ENCODE measurements around the gene CLSTN3. TPM values are rescaled to one million over a fixed set of nuclear protein-coding genes. Genes with fewer than 3 reads are reported as not detected.
A peak's percentile ranks its signal among the peaks of the same experiment; 100 is the strongest.

The CLSTN3 gene
- 5.2 and 6.4 TPM in 2 replicates for total RNA-seq (2014; rRNA removed; shearing (Covaris generic))
- polyA plus RNA-seq (2014; cell fraction: nucleus; rRNA removed) = 24.2 and 51.9 TPM in 2 replicates

DNA sequence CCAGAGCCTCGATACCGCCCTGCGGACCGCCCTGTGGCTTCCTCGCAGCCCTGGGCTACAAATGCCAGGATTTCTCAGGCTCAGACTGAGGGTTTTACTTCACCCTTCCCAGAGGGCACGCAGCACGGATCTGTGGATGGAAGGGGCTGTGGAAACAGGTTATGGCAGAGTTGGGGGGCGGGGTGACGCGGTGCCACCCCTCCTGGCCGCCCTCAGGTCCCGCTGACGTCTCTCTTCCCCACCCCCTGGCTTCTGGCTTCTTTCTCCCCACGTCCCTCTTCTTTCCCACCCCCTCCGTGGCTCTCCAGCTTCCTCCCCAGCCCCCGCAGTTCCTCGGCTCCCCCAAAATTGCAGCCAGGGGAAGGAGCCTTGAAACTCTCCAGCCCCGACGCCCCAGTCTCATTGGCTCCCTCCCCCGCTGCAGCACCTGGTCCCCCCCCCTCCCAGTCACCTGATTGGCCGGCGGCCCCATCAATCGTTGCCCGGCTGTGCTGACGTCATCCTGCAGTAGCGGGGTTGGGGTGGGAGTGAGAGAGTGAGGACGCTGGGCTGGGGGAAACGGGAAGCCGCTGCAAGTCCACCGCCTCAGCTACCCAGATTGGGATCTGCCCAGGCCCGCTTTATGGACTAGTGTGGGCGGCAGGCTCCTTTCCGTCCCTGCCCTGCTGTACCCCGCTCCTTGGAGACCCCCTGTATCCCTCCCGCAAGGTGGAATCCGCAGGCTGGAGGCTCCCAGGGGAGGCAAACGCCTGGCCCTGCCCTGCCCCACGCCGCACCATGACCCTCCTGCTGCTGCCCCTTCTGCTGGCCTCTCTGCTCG, at the start of gene CLSTN3:
CLSTN3 (plus strand) TSS at position 500 of the 820 bp plus-strand sequence; CDS start at position 778, 278 bp downstream.
- DNase-seq (ENCODE audit: extremely low read depth, low read depth) = no peak

DNA sequence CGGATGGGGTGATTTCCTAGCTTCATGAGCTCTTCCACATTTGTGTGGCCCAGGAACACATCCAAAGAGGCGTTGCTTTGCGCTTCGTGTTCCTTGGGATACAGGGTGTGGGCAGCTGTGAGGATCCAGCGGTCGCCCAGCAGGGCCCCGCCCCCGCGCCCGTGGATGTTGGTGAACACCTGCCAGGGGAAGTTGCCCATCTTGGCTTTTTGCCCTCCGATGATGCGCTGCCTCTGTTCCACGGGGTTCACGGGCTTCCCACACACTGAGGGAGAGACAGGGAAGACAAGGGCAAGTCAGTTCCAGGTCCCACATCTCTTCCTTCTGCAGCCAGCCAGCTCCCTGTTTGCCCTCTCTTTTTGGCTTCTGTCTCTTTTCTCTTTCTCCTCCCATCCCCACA, 49.1 kb upstream of the CLSTN3 start:
- DNase-seq (ENCODE audit: extremely low read depth, low read depth) = no peak

DNA sequence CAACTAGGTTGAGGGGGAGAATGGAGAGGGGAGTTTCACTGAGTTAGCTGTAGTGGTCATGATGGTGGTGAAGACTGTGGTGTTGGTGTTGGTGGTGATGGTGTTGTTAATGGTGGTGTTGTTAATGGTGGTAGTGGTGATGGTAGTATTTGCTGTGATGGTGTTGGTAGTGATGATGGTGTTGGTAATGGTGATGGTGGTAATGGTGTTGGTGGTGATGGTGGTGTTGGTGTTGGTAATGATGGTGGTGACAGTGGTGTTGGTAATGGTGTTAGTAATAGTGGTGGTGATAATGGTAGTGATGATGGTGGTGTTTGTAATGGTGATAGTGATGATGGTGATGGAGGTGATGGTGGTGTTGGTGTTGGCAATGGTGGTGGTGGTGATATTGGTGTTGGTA, 47.0 kb upstream of the CLSTN3 start:
- no peak for DNase-seq (ENCODE audit: extremely low read depth, low read depth)

DNA sequence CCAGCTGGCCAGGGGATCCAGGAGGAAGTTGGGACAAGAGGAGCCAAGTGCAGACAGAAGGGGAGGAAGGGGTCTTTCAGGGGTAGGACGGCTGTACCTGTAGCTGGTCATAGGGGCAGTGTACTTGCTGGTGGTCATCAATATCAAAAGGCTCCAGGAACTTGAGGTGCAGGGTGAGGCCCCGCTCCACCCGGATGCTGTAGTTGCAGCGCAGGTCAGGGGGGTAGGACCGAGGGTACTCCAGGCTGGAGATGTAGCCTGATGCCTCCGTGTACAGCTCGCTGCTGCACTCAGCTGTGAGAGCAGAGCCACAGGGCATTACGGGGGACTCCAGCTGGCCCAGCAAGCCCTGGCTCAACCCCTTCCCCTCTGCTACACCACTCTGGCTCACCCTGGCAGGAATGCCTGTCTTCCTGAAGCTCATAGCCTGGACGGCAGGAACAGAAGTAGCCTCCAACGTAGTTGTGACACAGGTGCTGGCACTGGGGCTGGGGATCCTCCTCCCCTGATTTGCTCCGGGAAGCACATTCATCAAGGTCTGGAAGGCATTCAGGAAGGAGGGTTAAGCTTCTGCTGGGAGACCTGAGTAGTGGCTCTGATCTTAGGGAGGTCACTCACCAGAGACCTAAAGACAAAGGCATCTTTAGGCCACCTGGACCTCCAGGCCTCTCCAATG, 40.8 kb upstream of the CLSTN3 start:
- no peak for DNase-seq (ENCODE audit: extremely low read depth, low read depth)

DNA sequence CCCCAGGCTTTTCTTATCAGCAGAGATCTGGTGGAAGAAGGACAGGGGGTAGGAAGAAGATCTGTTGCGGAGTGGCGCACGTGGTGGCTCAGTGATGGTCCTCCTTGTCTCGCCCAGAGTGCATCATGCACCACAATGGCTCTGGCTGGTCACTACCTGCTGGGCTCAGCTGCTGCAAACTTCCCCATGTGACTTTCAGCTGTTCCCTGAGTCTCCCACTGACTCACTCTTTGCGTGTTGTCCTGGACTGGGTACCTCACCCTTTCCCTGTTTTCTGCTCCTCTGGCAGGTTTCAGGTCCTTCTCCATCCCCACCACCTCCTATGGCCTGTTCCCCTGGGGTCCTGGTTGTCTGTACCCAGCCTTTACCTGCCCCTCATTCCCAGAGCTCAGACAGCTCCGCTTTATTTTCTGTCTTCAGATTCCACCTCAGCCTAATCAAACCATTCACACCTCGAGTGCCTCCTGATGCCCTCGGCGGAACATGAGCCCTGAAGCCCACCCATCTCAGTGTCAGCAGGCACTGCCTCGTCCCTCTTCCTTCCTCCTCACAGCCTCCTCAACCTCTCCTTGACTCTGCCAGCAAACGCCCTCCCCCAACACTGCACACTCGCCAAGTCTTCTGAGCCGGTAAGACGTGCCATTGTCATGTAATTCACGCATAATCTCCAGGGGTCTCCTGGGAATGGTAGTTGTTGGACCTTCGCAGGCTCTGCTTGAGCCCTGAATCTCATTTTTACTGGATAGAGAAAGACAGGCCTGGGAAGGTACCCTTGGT, 39.8 kb upstream of the CLSTN3 start:
- DNase-seq (ENCODE audit: extremely low read depth, low read depth) = no peak

DNA sequence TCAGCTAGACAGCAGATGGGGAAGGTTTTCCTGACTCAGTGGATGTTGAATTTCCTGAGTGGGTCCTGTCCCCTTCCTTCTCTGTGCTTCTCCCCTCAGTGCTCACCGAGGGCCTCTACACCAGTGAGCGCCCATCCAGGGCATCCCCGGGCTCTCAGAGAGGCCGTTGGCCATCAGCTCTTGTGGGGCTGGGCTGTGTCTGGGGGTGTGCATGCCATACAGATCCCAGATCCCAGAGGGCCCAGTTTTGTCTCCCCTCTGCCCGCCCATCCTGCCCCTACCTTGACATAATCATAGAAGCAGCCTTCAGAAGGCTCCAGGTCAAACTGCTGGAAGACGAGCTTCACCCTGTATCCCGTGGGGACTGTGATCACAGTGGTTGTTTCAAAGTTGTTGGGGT, 39.0 kb upstream of the CLSTN3 start:
- no peak for DNase-seq (ENCODE audit: extremely low read depth, low read depth)

DNA sequence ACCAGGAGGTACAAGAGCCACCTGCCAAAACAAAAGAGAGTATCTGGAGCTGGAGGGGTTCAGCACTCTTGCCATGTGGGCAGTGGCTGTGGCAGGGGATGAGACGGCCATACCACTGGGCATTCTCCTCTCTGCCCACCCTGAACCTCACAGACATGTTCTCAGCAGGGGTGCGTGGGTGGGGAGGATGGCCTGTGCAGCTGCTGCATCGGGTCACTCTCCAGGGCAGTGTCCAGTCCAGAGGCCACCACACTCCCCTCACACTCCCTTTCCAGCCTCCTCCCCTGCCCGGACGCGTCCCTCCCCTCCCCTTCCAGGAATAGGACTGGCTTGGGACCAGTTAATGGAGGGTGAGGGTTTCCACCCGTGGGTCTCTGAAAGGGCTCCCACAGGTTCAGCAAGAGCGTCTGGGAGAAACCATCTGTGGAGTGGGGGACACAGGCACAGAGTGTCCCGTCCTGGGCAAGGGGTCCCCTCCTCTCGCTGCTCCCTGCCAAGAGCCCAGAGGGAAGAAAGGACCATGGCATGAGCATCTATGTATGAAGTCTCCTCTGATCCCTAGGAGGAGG, 38.4 kb upstream of the CLSTN3 start:
- no peak for DNase-seq (ENCODE audit: extremely low read depth, low read depth)

DNA sequence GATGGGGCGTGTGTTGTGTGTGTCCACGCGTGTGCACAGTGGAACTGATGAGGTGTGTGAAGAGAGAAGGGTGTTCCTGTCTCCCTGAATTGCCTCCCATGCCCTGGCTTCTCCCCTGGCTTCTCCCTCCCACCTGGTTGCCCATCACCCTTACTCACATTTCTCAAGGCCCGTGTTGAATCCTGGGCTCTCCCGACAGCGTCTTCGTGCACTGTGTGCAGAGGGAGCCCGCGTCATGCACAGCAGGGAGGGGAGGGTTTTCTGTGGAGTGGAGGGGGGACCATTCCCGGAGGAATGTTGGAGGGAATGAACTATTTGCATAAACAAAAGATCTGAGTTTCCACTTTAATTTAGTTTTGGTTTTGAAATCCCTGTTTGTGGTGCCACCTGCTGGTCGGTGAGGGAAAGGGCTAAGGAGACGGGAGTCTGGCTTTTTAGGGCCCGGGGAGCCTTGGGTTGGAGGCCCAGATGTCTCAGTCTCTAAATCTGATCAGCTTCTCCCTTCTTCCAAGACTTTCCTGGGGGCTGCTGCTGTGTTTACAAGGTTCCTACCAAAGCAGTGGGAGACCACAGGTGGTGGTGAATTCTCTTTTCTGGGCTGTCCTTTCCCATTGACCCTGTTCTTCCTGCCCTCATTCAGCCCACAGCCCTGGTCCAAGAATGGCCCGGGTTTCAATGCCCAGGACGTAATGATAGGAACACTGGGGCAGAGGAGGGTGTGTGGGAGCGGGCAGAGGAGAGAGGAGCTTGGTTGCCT, 37.8 kb upstream of the CLSTN3 start, which contains the start of gene C1R:
C1R (minus strand) TSS at position 217 of the 757 bp plus-strand sequence; CDS start at position 160, 57 bp downstream.
- peak; percentile 33 for DNase-seq (ENCODE audit: extremely low read depth, low read depth)

DNA sequence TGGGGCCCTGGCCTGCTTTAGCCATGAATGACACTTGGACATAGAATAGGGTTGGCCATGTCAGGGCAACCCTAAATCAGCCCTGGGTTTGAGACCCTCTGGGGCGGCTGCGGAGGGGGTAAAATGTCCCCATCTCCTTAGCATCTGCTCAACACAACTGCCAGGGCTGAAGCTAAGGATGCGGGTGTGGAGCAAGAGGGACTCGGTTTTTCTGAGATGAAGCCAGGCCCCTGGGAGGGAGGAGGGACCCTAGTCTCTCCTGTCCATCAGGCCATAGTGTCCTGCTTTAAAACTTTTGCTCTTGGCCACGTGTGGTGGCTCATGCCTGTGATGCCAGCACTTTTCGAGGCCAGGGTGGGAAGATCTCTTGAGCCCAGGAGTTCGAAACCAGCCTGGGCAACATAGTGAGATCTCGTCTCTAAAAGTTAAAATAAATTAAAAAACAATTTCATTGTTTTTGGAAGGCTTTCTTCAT, 37.1 kb upstream of the CLSTN3 start:
- no peak for DNase-seq (ENCODE audit: extremely low read depth, low read depth)

DNA sequence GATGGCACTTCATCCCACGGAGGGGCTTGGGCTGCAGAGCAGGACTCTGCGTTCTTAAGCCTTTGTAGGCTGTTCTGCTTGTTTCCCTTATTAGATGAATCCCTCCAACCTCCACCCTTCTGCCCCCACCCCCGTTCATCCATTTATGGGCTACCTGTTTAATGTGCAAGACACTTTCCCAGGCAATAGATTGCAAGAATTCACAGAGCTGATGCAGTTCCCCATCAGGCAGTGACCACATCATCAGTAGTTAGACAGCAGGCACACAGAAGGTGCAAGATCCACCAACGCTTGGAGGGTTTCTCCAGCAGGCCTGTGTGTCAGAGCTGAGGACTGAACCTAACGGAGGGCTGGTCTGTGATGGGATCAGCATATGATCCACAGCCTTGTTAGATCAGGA, 36.7 kb upstream of the CLSTN3 start:
- no peak for DNase-seq (ENCODE audit: extremely low read depth, low read depth)

DNA sequence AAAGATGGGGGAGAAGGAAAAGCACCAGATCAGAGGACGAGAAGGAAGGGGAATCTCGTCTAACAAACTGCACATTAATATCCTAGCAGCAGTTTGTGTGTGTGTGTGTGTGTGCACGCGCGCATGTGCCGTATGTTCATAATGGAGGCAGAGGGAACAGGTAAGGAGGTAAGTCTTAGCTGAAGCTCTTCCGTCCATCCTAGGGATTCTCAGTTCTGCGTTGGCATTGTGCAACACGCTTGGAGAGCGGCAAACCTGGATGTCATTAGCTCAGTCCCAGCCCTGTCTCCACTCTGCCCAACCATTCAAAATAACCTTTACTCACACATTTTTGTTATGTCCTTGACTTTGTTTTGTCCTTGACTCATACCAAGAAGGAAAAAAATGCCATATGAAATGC, 36.3 kb upstream of the CLSTN3 start:
- no peak for DNase-seq (ENCODE audit: extremely low read depth, low read depth)

DNA sequence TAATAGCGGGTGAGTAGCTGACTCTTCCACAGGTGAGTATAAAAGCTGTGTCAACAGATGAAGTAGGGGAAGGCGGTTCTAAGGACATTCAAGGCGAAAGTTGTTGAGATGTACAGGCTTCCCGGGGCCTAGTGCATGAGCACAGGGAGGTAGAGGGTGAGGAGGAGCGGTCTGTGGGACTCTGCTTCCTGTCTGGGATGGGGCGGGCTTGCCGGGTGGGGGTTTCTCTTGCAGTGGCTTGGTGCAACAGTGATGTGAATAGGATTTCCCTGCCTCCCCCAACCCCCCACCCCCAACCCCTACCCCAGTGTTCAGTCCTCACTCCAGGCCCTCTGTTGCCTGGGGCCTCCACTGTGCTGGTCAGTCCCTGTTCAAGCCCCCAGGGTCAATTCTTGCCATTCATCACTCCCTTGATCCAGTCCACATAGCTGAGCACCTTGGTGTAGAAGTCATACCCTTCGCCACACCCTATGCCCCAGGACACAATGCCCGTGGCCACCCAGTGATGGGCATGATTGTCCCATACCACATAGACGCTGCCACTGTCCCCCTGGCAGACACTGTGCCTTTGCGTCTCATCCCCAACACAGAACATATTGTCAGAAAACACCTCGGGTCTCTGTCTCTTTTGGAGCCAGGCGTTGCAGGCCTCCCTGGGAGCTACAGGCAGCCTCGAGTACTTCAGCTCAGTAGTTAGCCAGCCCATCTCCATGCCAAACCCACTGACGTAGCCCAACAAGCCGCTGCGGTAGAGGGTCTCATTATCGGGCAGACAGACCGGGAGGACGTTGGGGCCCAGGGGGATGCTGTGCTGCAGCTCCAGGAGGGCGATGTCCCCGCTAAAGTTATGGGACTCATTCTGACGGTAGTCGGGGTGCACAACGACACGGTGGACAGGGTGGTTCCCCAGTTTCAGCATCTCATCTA, 33.9 kb upstream of the CLSTN3 start:
- no peak for DNase-seq (ENCODE audit: extremely low read depth, low read depth)

DNA sequence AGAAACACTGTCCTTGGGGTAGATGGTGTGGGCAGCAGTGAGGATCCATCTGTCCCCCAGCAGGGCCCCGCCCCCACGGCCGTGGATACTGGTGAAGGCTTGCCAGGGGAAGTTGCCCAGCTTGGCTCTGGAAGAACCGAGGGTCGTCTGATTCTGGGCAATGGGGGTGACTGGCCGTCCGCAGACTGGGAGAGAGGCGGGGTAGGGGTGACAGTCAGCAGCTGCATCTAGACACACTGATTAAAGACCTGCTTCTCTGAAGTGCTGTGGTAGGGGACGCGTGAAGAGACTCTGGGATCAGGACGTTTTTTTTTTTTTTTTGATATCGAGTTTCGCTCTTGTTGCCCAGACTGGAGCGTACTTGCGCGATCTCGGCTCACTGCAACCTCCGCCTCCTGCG, 33.2 kb upstream of the CLSTN3 start:
- DNase-seq (ENCODE audit: extremely low read depth, low read depth) = no peak

DNA sequence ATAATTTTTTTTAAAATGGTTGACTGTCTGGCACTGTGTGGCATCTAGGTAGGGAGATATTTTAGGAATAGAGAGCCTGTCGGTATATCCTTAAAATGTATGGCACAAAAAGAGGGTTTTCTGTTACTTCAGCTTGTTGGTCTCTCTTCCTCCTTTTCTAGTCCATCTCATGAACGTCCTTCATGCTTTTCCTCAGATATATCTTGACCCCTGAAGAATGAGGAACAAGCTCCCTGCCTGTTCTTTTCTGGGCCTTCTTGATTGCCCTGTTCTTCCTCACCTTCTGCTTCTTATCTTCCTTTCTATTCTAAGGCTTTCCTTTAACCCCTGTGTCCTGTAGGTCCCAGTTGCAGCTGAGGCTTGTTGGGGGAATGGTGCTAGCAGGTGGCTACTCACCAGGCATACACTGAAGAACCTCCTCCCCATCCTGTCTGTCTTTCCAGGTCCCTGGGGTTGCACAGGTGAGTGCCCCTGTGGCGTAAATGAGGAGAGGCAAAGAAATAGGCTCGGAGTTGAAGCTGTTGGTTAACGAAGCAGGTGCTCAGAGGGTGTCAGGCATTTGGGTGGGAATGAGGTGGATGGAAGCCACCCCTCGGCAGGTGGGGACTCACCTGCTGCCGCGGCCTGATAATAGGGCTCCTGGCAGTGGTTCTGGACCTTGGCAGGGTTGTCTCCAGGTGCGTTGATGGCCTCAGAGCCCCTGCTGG, 30.7 kb upstream of the CLSTN3 start:
- DNase-seq (ENCODE audit: extremely low read depth, low read depth) = no peak

DNA sequence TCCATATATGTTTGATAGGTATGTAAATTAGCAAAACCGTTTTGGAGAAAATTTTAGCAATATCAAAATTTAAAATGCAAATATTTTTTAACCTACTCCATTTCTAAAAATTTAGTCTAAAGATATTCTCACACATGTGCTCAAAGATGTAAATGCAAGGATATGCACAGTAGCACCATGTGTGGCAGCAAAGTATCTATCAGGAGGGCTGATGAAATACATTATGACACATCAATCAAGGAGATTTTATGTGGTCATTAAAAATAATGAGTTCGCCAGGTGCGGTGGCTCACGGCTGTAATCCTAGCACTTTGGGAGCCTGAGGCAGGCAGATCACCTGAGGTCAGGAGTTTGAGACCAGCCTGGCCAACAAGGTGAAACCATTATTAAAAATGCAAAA, 29.9 kb upstream of the CLSTN3 start:
- DNase-seq (ENCODE audit: extremely low read depth, low read depth) = no peak

DNA sequence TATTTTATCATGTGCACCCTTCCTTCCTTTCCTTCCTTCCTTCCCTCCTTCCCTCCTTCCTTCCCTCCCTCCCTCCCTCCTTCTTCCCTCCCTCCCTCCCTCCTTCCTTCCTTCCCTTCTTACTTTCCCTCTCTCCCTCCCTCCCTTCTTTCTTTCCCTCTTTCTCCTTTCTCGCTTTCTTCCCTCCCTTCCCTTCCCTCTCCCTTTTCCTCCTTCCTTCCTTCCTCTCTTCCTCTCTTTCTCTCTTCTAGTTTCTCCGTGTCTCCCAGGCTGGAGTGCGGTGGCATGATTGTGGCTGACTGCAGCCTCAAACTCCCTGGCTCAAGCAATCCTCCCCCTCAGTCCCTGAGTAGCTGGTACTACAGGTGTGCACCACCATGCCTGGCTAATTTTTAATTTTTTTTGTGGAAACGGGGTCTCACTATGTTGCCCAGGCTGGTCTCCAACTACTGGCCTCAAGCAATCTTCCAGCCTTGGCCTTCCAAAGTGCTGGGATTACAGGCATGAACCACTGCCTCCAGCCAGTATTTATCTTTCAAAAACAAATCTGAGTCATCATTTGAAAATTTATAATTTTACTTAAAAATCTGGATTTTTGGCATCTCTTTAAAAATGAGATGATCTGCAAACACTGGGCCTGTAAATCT, 29.0 kb upstream of the CLSTN3 start:
- DNase-seq (ENCODE audit: extremely low read depth, low read depth) = no peak

DNA sequence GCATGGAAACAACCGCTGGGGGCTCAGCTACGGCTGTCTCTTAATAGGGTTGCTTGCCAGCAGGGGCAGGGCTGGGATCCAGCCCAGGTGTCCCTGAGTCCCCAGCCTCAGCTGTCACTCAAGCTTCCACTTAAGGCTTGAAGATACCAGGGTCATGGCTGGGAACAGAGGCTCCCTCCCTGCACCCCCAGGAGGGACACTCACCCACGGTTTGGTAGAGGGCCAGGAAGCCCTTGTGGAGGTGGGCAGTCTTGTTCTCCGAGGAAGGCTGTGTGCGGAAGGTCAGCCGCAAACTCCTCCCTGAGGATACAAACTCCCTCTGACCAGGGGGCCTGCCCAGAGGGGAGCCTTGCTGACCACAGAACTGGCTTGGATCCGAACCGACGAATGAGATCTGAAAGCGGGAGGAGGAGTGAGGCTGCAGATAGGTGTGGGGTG, 28.5 kb upstream of the CLSTN3 start:
- no peak for DNase-seq (ENCODE audit: extremely low read depth, low read depth)

DNA sequence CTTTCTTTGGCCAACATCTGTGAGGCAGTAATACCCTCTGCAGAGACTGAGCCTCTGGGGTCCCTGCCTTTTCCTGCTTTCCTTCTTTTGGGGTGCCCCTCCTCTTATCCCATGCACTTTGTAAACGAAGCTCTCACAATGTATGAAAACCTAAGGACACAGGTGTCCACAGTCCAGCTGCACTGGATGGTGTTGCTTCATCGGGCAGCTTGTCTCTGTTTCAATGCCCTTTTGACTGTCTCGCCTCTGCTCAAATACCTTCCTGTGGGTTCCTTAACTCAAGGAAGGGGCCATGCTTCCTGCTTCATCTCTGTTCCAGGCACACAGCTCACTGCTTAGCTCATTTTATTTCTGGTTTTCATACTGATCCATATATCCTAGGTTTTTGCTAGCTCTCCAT, 27.6 kb upstream of the CLSTN3 start:
- DNase-seq (ENCODE audit: extremely low read depth, low read depth) = no peak
